ENCODE data around the gene CLEC5A.
"Not testable (repeated sequence)": the region's sequence is repeated elsewhere in the genome, so short reads cannot be mapped to it uniquely, and the experiment has no call there.

- TF ChIP-seq, protein P1, sequence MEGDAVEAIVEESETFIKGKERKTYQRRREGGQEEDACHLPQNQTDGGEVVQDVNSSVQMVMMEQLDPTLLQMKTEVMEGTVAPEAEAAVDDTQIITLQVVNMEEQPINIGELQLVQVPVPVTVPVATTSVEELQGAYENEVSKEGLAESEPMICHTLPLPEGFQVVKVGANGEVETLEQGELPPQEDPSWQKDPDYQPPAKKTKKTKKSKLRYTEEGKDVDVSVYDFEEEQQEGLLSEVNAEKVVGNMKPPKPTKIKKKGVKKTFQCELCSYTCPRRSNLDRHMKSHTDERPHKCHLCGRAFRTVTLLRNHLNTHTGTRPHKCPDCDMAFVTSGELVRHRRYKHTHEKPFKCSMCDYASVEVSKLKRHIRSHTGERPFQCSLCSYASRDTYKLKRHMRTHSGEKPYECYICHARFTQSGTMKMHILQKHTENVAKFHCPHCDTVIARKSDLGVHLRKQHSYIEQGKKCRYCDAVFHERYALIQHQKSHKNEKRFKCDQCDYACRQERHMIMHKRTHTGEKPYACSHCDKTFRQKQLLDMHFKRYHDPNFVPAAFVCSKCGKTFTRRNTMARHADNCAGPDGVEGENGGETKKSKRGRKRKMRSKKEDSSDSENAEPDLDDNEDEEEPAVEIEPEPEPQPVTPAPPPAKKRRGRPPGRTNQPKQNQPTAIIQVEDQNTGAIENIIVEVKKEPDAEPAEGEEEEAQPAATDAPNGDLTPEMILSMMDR (IDR thresholded peaks at IDR 0.05), result not testable (repeated sequence)
- TF ChIP-seq, protein P2, sequence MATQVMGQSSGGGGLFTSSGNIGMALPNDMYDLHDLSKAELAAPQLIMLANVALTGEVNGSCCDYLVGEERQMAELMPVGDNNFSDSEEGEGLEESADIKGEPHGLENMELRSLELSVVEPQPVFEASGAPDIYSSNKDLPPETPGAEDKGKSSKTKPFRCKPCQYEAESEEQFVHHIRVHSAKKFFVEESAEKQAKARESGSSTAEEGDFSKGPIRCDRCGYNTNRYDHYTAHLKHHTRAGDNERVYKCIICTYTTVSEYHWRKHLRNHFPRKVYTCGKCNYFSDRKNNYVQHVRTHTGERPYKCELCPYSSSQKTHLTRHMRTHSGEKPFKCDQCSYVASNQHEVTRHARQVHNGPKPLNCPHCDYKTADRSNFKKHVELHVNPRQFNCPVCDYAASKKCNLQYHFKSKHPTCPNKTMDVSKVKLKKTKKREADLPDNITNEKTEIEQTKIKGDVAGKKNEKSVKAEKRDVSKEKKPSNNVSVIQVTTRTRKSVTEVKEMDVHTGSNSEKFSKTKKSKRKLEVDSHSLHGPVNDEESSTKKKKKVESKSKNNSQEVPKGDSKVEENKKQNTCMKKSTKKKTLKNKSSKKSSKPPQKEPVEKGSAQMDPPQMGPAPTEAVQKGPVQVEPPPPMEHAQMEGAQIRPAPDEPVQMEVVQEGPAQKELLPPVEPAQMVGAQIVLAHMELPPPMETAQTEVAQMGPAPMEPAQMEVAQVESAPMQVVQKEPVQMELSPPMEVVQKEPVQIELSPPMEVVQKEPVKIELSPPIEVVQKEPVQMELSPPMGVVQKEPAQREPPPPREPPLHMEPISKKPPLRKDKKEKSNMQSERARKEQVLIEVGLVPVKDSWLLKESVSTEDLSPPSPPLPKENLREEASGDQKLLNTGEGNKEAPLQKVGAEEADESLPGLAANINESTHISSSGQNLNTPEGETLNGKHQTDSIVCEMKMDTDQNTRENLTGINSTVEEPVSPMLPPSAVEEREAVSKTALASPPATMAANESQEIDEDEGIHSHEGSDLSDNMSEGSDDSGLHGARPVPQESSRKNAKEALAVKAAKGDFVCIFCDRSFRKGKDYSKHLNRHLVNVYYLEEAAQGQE (IDR thresholded peaks at IDR 0.05; ENCODE audit: insufficient read depth in 1 of 2, low read depth in 2 of 2, low read length in 1 of 2), result not testable (repeated sequence)
- not testable (repeated sequence) for TF ChIP-seq SIN3A (IDR thresholded peaks at IDR 0.05; ENCODE audit: borderline replicate concordance, insufficient read depth, low read depth, low read length); POLR2AphosphoS5 (IDR thresholded peaks at IDR 0.05; ENCODE audit: low read depth, low read length)
Measured at GRCh38 chr7:141899366-141899765, 47.4 kb downstream of the CLEC5A start.
